Bronchial smooth muscle cell (primary cell): ENCODE results near the gene FCRL1. TPM values are rescaled to one million over a fixed set of nuclear protein-coding genes. Genes with fewer than 3 reads are reported as not detected.

Experiments
- total RNA-seq: library from RNA; depleted of rRNA; stranded (reverse); fragments of >200 nt; gene quantifications from 2 replicates; pipeline ENCODE4 v1.2.1, GENCODE V29; 2014

Gene FCRL1
- not detected in 2 replicates for total RNA-seq

GRCh38 chr1:157819896-157820295, at the start of gene FCRL1:
TSS of gene FCRL1 (minus strand) at chr1:157820120. CDS start at chr1:157820037, 83 bp downstream.

GRCh38 chr1:157841708-157842107, 21.8 kb upstream of the FCRL1 start, which contains the start of gene CD5L:
TSS of gene CD5L (minus strand) at chr1:157841808. CDS start at chr1:157841701, 107 bp downstream.

GRCh38 chr1:157776971-157777391, 42.9 kb downstream of the FCRL1 start, which contains the start of gene FCRL2:
TSS of gene FCRL2 (minus strand) at chr1:157777132. CDS start at chr1:157777073, 59 bp downstream.

Other genes starting within 250 kb of the FCRL1 start
- gene FCRL4, start 222.0 kb downstream of the FCRL1 start, total RNA-seq = not detected in 2 replicates
- not detected in 2 replicates for gene FCRL3, start 119.4 kb downstream of the FCRL1 start, total RNA-seq
- gene FCRL2, start 43.0 kb downstream of the FCRL1 start, total RNA-seq = not detected in 2 replicates
- gene CD5L, start 21.7 kb upstream of the FCRL1 start, total RNA-seq = not detected in 2 replicates
- gene KIRREL1, start 173.5 kb upstream of the FCRL1 start, total RNA-seq = 63.5 and 73.5 TPM in 2 replicates